HL-60 (cell line): ENCODE data around the gene LRP2.

Experiments
- CTCF ChIP-seq: IDR thresholded peaks from one replicate; pipeline ENCODE4 v1.5.1; 2011; ENCODE audit warnings: low read length, control low read depth, inconsistent platforms; ENCODE audit not compliant: insufficient read depth
- GABPA ChIP-seq: IDR thresholded peaks from 2 replicates; pipeline ENCODE4 v1.6.1; 2012; ENCODE audit warnings: low read depth
- REST ChIP-seq: IDR thresholded peaks from 2 replicates; pipeline ENCODE4 v1.6.1; 2012; ENCODE audit warnings: low read depth; ENCODE audit not compliant: insufficient replicate concordance

DNA sequence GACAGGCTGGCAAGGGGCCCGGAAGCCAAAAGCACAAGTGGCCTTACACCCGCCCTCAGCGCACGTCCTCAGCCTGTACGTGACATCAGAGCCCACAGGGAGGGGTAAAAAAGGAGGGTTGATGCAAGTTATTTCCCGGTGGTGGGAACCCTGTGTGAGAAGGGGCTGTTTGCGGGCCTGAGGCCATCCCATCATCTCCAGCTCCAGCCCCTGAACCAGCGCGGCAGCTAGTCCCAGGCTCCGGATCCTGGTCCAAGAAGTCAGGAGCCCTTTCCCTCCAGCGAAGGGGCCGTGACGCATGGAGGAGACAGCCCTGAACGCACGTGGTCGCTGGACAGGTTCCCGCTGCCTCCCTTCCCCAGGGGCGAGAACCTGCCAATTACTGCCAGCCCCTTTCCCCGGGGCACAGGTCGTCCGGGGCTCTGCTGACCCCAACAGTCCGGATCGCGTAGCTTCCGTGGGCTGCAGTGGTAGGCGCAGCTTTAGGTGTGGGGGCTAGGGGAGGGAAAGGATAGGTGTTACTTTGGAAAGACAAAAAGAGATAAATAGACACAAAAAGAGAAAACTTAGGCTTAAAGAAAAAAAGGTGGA, 1.3 kb upstream of the LRP2 start:
- no peak for TF ChIP-seq REST
- no peak for TF ChIP-seq CTCF
- TF ChIP-seq GABPA, result no peak
